ENCODE data around the gene CHRD.

The CHRD gene

DNA sequence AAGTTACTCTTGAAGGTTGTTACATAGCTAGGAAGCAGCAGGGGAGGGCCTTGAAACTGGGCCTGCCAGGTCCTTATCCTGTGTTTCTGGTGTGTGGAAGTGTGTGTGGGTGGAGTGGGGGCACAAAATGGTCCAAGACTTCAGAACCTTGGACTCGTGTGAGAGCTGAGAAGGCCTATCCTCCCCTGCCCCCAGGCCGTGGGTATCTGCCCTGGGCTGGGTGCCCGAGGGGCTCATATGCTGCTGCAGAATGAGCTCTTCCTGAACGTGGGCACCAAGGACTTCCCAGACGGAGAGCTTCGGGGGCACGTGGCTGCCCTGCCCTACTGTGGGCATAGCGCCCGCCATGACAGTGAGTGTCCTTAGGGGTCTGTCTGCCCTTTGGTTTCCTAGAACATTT lies 4.5 kb downstream of the CHRD start:
- no peak for DNase-seq

DNA sequence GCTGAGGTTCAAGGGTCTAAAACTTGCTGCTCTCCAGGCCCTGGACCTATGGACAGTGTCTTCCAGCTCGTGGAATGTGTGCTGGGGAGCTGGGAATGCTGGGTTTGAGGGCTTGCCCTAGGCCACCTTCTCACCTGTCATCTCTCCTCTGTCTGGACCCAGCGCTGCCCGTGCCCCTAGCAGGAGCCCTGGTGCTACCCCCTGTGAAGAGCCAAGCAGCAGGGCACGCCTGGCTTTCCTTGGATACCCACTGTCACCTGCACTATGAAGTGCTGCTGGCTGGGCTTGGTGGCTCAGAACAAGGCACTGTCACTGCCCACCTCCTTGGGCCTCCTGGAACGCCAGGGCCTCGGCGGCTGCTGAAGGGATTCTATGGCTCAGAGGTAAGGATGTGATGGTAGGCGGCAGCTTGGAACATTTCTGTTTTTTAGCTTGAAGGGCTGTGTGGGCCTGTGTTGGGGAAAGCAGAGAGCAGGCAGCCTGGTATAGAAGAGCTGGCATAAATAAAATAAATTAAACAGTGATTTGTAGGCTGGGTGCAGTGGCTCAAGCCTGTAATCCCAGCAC lies 5.1 kb downstream of the CHRD start:
- no peak for DNase-seq

DNA sequence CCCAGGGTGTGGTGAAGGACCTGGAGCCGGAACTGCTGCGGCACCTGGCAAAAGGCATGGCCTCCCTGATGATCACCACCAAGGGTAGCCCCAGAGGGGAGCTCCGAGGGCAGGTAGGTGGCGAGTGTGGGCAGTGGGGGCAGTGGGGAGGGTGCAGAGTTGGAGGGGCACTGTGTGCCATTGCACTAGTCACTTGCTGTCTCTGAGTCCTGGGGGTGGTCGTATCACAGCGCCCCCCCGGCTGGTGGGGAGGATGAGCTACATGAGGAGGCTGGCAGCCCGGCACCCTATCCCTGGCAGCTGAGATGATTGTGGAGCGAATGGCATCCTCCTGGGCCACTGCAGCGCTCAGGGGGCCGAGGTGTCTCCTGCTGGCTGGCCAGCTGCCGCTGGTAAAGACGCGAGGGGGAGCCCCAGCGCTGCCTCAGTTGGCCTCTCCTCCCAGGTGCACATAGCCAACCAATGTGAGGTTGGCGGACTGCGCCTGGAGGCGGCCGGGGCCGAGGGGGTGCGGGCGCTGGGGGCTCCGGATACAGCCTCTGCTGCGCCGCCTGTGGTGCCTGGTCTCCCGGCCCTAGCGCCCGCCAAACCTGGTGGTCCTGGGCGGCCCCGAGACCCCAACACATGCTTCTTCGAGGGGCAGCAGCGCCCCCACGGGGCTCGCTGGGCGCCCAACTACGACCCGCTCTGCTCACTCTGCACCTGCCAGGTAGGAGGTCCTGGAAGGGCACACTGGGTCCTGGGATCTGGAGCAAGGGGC lies 6.4 kb downstream of the CHRD start:
- no peak for DNase-seq

DNA sequence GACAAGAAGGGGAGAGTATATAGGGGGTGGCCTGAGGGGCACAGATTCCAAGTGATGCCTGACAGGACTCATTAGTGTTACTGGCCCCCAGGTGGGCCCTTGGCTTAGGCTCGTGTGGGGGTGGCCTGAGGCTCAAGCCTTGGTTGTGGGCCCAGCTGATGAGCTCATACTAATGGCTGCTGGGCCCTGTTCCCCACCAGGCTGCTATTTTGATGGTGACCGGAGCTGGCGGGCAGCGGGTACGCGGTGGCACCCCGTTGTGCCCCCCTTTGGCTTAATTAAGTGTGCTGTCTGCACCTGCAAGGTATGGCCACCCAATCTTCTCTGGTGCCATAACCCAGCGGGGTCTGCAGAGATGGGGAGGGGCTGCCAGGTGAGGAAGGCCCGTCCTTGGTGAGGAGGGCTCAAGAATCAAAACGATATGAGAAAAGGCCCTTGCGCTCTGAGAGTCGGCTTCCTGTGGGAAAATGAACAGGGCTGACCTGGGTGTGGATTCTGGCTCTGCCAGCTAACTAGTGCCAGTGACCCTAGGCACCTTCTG lies 7.4 kb downstream of the CHRD start:
- no peak for DNase-seq

DNA sequence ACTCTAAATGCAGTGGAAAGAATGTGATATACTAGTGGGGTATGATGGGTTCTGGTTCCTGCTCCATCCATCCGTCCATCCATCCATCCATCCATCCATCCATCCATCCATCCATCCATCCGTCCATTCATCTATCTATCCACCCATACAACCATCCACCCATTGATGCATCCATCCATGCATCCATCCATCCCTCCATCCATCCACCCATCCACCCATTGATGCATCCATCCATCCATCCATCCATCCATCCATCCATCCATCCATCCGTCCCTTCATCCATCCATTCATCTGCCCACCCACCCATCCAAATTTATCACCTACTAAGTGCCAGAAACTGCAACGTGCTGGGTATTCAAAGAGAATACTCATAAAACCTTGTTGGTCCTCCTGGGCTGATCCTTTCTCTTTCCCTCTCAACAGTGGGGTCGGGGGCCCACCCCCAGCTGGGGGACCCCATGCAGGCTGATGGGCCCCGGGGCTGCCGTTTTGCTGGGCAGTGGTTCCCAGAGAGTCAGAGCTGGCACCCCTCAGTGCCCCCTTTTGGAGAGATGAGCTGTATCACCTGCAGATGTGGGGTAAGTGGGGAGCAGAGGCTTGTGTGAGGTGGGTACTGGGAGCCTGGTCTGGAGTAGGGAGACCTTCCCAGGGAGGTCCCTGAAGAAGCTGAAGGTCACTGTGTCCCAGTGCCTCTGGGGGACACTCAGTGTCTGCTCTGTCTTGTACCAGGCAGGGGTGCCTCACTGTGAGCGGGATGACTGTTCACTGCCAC lies 8.5 kb downstream of the CHRD start:
- no peak for DNase-seq

DNA sequence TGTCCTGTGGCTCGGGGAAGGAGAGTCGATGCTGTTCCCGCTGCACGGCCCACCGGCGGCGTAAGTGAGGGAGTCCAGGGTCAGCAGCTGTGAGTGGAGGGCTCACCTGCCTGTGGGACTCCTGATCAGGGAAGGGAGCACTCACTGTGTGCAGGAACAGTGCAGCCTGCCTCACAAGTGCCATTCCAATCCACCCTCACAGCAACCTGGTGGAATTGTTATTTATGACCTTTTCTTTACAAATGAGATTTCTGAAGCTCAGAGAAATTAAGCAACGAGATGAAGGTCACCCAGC lies 9.0 kb downstream of the CHRD start:
- DNase-seq: no peak

DNA sequence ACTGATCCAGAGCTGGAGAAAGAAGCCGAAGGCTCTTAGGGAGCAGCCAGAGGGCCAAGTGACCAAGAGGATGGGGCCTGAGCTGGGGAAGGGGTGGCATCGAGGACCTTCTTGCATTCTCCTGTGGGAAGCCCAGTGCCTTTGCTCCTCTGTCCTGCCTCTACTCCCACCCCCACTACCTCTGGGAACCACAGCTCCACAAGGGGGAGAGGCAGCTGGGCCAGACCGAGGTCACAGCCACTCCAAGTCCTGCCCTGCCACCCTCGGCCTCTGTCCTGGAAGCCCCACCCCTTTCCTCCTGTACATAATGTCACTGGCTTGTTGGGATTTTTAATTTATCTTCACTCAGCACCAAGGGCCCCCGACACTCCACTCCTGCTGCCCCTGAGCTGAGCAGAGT lies 9.5 kb downstream of the CHRD start:
- no peak for DNase-seq

DNA sequence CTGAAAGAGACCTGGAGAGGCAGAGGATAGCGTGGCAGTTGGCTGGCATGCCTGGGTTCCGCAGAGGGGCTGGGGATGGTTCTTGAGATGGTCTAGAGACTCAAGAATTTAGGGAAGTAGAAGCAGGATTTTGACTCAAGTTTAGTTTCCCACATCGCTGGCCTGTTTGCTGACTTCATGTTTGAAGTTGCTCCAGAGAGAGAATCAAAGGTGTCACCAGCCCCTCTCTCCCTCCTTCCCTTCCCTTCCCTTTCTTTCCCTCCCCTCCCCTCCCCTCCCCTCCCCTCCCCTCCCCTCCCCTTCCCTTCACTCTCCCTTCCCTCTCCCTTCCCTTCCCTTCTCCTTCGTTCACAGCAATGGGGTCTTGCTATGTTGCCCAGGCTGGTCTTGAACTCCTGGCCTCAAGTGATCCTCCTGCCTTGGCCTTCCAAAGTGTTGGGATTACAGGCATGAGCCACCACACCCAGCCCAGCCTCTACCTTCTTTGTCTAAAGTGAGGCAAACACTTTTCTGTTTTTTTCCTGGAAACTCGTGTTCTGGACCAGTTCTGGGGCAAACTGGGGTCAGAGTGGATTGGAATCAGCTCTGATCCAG lies 10.2 kb downstream of the CHRD start:
- no peak for DNase-seq

DNA sequence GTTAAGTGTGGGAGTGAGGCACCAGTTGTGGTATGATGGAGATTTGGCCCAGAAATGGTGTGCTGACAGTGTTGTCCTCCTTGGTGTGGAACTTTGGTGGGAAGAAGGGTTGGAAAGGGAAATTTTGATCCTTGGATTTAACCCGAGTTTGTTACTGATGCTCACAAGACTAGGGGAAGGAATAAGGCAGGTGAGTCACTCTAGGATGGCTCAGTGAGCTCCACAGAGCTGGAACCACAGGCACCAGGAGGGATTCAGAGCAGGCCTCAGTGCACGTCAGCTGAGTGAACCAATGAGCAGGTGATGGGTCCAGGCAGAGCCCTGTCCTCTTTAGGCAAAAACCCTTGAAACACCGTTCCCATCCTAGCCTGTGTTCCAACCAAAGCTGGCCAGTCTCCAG lies 11.4 kb downstream of the CHRD start:
- no peak for DNase-seq

DNA sequence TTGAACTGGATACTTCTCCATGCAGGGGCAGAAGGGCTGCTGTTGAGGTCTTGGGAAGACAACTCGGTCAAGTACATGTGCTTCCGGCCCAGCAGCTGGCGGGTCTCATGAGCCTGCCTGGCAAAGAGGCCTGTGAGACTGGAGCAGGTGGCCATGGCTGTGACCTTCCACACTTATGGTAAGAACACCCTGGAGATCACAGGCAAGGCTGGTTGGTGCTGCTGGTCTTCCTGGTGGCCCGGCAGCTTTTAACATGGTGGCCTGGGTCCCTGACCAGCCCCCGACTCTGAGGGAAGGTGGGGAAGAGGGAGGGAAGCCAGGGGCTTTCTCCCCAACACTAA lies 15.4 kb downstream of the CHRD start:
- DNase-seq: peak; percentile 72

DNA sequence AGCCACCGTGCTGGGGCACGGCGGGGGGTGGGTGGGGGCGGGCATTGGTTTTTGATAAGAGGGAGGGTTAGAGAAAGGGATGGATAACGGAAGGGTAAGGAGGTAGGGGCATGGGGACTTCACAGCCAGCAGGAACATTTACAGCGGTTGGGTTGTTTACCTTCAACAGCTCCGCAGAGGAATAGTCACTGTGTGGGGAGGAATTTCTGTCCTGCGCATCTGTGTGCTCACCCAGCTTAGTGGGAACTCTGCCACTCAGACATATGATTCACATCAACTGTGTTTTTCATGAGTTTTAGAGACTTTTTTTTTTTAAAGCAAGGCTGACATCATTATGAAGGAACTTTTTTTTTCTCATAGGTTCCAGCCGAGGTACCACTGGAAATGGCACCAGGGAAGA lies 19.6 kb downstream of the CHRD start:
- DNase-seq: no peak

DNA sequence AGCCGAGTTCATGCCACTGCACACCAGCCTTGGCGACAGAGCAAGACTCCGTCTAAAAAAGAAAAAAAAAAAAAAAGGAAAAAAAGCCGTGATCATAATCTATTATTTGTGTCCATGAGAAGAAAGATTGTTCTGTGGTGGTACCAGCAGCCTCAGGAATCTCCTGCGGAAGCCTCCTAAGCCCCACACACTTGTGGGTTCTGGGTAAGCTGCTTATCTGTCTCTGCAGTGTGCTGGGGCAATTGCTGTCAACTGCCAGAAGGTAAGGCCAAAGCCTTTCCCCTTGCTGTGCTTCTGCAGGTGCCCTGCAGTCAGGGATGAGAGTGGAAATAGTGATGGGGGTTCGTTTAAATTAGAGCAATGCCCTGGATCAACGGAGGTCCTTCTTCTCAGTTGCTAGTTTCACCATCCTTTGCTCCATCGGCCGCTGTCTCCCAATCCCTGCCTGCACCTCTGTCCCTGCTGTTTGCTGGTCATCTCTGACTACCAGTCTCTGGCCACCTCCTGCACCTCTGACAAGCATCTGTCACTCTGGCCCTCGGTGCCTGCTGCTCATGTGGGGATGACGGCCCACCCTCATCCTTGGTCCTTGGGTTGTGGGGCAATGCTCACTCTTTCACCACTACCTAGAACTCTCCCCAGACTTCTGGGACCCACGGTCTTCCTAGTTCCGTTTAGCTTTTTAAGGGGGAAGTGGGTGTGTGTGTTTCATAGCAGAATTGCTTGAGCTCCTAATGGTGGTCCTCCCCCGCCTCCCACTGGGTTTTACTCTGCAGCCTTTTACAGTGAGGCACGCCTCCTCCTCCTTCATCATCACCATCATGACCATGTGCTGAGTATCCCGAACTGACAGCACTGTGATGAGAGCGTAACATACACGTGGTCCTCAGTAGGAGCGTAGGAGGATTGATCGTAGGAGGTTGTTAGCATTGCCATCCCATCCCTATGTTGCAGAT lies 25.5 kb downstream of the CHRD start:
- no peak for DNase-seq

DNA sequence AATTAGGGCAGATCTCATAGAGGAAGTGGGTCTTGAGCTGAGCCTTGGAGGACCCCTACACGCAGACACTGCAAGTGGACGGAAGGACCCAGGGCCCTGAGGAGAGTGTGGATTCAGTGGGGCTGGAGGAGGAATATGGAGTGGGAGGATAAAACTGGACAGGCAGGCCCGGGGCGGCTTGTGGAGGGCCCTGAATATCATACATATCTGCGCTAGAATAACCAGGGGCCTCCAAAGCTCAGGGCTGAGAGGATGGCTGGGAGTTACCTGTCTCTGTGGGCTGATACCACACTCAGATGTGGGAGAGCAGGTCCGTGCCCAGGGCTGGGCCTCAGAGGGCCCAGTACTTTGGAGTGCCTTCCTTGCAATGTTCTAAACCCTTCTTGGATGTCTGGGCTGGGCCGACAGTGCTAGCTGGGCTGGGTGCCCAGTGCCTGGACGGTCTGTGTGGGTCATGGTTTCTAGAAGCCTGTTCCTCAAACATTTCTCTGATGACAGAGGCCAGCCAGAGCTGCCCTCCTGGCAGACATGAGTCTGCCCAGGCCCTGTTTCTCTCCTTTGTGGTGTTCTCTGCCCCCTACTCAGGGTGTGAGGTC lies 29.6 kb downstream of the CHRD start:
- DNase-seq: no peak

DNA sequence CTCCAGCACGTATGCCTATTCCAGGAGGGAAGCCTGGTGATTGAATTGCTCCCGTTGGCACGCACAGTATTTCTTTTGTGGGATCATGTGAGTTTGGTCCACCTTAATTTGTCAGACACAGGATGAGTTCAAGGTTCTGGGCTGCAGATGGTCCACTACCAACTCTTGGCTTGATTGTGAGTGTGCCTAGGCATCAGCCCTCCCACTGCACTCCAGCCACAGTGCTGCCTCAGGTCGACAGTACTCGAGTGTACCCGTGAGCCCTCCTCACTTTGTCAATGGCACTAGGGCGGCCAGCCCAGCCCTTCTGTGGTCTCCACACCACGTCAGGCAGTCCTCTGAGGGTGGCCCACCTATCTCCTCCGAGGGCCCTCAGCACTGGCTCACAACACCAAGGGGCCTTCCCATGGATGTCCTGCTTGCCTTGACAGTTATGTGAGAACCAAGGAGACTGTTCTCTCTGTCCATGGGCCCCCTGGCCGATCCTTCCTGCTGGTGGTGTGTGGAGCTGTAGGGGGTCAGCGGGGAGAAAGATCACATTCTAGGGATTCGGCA lies 30.2 kb downstream of the CHRD start:
- DNase-seq: no peak

DNA sequence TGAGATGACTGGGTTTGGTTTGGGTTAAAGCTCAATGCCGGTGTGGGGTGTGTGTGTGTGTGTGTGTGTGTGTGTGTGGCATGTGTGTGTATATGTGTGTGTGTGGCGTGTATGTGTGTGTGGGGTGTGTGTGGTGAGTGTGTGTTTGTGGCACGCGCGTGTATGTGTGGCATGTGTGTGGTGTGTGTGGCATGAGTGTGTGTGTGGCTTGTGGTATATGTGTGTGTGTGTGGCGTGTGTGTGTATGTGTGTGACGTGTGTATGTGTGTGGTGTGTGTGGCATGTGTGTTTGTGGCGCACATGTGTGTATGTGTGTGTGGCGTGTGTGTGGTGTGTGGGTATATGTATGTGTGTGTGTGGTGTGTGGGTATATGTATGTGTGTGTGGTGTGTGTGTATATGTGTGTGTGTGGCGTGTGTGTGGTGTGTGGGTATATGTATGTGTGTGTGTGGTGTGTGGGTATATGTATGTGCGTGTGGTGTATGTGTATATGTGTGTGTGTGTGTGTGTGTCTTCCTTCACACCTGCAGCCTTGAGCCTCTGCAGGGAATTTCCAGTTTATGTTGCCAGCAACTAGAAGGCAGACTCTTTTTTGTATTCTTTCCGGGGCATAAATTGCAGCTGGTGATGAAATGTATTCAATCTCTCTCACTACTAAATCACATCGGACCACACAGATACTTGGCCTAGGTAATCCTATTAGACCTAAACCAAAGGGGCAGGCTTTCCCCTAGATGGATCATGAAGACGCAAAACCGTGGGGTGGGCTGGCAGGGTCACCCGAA lies 34.8 kb downstream of the CHRD start:
- DNase-seq: no peak

DNA sequence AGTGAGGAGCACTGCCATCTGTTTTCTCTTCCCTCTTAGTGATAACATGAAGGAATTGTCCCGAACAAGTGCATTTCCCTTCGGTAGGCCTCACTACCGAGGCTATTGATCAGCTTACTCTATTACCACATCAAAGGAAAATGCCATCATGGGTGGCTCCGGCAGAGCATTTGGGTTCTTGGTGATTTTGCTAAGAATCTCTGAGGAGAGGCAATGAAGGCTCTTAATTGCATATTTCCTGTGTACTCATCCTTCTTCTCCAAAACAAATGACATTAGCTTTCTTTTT lies 35.3 kb downstream of the CHRD start:
- no peak for DNase-seq

DNA sequence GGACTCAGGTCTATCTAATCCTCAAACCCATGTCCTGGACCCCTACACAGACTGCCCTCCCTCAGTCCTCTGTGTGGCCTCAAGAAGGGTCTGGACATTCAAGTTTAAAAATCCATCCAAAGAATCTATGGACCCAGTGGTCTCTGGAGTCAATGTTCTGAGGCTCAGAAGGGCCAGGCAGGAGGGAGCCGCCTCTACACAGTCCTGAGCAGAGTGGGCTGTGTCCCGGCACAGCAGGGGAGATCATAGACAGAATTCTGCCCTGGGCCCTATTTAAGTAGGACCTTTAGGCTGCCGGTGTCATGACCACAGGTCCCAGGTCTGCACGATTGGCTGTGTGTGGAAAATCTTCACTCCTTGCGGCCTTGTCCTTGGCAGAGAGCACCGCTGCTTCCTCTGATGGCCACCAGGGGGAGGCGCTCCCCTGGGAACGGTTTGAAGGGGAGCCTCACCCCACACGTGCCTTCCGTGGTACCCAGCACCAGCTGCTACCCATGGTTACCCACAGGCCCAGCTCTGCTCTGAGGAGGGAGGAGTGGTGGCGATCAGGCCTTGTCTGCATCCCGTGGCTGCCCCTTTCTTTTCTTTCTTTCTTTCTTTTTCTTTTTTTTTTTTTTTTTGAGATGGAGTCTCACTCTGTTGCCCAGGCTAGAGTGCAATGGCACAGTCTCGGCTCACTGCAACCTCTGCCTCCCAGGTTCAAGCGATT lies 37.9 kb downstream of the CHRD start:
- peak; percentile 39 for DNase-seq

DNA sequence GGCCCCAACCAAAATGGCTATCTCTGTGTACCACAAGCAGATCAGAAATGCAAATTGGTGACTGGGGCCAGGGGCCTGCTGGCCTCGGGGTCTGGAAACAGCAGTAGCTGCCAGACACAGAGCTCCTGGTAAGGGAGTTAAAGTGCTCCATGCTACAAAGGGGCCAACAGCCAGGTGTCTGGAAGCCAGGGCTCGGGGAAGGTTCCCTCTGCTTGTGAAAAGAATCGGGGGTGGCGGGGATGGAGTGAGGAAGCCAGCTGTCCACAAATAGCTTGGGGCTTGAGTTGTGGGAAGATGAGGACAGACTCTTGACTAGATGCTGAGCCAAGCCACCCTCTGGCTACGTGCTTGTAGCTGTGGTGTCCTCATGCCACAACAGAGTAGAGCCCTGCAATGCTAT lies 39.3 kb downstream of the CHRD start:
- no peak for DNase-seq

DNA sequence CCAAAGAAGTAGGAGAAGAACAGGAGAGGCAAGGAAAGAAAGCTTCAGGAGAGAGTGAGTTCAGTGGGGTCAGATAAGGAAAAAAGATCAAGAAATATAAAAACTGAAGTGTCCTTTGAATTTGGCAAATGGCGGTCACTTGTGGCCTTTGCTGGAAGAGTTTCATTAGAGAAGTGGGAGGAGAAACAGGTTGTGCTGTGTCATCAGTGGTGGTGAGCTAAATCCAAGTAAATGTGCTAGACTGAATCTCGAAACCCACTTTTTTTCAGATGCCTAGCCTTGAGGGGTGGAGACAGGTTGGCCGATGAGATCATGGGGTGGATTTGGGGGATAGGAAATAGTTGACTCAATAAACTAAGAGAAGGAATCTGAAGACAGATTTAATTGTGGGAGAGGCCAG lies 43.7 kb downstream of the CHRD start:
- no peak for DNase-seq

DNA sequence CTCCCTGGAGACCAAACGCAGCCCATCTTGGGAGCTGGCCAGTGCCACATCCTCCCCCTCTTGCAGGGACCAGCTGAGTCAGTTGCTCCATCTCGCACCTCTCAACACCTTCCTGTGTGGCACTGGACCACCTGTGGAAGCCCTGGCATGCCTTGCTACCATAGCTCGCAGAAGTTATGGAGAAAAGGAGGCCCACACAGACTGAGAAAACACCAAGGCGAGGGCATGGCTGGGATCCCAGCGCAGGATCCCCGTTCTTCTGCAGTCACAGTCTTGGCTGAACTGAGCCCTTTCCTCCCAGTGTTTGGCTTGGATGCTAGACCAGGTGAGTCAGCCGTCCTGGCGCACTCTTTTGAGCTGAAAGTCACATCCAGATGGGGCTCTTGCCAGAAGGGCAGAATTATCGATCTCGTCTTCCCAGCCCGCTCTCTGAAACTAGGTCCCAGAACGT lies 46.9 kb downstream of the CHRD start:
- no peak for DNase-seq
